ENCODE measurements around the gene MAGI1. TPM values are rescaled to one million over a fixed set of nuclear protein-coding genes. Genes with fewer than 3 reads are reported as not detected.

MAGI1 gene
- total RNA-seq, 1 donor from 2014 or later = 47.1 TPM

DNA sequence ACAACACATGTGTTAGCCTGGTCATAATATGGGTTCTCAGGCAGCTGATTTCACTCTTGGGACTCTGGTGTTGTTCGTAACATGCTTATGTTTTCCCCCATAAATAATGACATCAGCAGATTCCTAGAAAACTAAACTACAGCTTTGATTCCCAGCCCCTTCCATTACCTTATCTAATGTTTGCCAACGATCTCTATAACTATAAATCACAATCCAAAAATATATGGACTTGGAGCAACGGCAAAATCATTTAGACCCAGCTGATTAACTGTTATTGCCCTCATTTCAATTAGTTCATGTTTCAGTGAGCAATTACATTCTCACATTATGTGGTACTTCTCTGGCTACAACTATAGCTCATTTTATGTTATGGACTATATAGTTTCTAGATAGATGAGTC is 531.3 kb downstream of the MAGI1 start:
- H3K4me3 ChIP-seq = no peak overlapping the region
- TF ChIP-seq, protein P1, sequence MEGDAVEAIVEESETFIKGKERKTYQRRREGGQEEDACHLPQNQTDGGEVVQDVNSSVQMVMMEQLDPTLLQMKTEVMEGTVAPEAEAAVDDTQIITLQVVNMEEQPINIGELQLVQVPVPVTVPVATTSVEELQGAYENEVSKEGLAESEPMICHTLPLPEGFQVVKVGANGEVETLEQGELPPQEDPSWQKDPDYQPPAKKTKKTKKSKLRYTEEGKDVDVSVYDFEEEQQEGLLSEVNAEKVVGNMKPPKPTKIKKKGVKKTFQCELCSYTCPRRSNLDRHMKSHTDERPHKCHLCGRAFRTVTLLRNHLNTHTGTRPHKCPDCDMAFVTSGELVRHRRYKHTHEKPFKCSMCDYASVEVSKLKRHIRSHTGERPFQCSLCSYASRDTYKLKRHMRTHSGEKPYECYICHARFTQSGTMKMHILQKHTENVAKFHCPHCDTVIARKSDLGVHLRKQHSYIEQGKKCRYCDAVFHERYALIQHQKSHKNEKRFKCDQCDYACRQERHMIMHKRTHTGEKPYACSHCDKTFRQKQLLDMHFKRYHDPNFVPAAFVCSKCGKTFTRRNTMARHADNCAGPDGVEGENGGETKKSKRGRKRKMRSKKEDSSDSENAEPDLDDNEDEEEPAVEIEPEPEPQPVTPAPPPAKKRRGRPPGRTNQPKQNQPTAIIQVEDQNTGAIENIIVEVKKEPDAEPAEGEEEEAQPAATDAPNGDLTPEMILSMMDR (IDR thresholded peaks at IDR 0.05) = no peak
- TF ChIP-seq POLR2AphosphoS5 (IDR thresholded peaks at IDR 0.05; ENCODE audit: insufficient read depth in 1 of 2, low read depth in 1 of 2) (no peak), POLR2A (IDR thresholded peaks at IDR 0.05) (no peak)
- intact Hi-C loops (cut with DNase I) = no loop called here

DNA sequence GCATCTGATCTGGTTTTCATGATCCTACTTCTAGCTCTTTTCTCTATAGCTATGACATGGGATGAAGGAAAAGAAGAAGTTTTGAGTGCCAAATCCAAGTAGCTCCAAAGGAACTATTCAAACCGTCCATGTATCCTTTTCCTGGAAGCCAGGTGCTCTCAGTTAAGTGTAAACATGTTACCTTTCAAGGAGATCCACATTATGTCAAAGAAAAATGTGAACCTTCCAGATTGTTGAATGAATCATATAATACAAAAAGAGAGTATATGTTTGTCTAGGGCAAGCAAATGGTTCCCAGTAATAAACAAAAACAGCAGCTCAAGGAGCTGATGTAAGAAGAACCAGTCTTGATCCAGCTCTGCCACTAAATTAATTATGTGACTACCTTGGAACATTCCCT is 534.9 kb downstream of the MAGI1 start:
- H3K4me1 ChIP-seq = peaks cover 7% of the 10 kb centered on the region
- DNase-seq (ENCODE audit: extremely low spot score in 2 of 2) = no peak
- no peaks in the 10 kb centered on the region for H3K27me3 ChIP-seq
- TF ChIP-seq, protein P1 (IDR thresholded peaks at IDR 0.05) = no peak
- TF ChIP-seq POLR2AphosphoS5 (IDR thresholded peaks at IDR 0.05; ENCODE audit: insufficient read depth in 1 of 2, low read depth in 1 of 2) = no peak
- TF ChIP-seq POLR2A (IDR thresholded peaks at IDR 0.05) = no peak
- no peaks in the 10 kb centered on the region for H3K9me3 ChIP-seq
- no peak overlapping the region for H3K4me3 ChIP-seq
- no peak overlapping the region for H3K27ac ChIP-seq
- intact Hi-C loops (cut with DNase I) = no loop called here
- H3K36me3 ChIP-seq = no peaks in the 10 kb centered on the region

More for the DNA sequence above, 531.3 kb downstream of the MAGI1 start:
- peaks cover 7% of the 10 kb centered on the region for H3K4me1 ChIP-seq
- H3K9me3 ChIP-seq = no peaks in the 10 kb centered on the region
- no peaks in the 10 kb centered on the region for H3K36me3 ChIP-seq
- DNase-seq (ENCODE audit: extremely low spot score in 2 of 2) = no peak
- H3K27ac ChIP-seq = no peak overlapping the region
- H3K27me3 ChIP-seq = no peaks in the 10 kb centered on the region

DNA sequence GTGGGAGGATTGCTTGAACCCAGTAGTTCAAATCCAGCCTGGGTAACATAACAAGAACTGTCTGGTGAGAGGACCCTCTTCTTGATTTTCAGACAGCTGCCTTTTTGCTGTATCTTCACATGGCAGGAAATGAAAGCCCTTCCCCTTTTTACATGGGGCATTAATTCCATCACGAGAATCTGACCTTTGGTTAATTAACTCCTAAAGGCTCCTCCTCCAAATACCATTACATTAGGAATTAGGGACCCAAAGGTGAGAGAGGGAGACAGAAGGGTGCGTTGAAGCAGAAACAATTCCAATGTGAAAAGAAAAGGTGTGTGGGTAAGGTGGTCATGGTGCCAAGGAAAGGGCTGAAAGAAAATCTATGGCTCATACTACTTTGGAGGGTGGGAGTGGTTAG is 536.2 kb downstream of the MAGI1 start:
- intact Hi-C loops (cut with DNase I) = no loop called here
- Histone ChIP-seq H3K9me3 (no peaks in the 10 kb centered on the region), H3K36me3 (no peaks in the 10 kb centered on the region), H3K4me1 (peaks cover 7% of the 10 kb centered on the region), H3K27me3 (no peaks in the 10 kb centered on the region), H3K4me3 (no peak overlapping the region), H3K27ac (no peak overlapping the region)
- no peak for TF ChIP-seq POLR2AphosphoS5 (IDR thresholded peaks at IDR 0.05; ENCODE audit: insufficient read depth in 1 of 2, low read depth in 1 of 2)
- TF ChIP-seq, protein P1 (IDR thresholded peaks at IDR 0.05) = no peak
- no peak for DNase-seq (ENCODE audit: extremely low spot score in 2 of 2)

DNA sequence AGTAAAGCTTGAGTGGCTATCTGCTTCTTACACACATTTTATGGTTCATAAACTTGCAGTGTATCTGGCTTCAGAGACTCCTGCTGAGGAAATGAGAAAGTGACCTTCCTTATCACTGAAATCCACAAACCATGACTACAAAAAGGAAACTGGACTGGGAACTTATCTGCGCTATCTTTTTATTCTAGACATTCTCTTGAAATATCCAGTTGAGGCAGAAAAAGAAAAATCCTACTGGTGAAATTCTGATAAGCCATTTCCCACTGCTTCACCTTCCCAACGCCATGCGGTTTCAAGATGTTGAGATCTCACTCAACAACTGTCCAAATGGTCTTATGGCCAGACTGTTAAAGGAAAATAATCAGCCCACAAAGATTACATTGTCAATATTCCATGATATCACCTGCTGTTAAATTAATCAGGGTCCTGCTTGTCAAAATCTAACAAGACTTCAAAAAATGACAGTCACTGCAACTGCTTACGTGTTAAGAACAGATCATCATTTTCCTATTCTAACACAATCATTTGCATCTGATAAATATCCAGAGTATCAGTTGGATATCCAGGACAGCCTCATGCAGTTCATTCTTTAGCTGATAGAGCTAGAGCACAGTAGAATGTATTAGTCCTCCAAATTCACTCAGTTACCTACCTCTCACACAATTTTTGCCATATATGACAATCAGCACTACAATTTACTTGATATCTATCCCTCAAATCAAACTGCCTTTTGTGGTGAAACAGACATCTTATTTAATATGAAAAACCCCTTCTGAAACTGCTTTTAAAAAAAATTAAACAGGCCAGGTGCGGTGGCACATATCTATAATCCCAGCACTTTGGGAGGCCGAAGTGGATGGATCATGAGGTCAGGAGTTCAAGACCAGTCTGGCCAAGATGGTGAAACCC is 538.1 kb downstream of the MAGI1 start:
- H3K27me3 ChIP-seq = no peaks in the 10 kb centered on the region
- no peaks in the 10 kb centered on the region for H3K36me3 ChIP-seq
- H3K9me3 ChIP-seq = no peaks in the 10 kb centered on the region
- peaks cover 7% of the 10 kb centered on the region for H3K4me1 ChIP-seq
- H3K27ac ChIP-seq = no peak overlapping the region
- DNase-seq (ENCODE audit: extremely low spot score in 2 of 2) = no peak
- no peak overlapping the region for H3K4me3 ChIP-seq
- TF ChIP-seq, protein P1 (IDR thresholded peaks at IDR 0.05) = no peak
- no peak for TF ChIP-seq POLR2AphosphoS5 (IDR thresholded peaks at IDR 0.05; ENCODE audit: insufficient read depth in 1 of 2, low read depth in 1 of 2)
- TF ChIP-seq POLR2A (IDR thresholded peaks at IDR 0.05) = no peak
- intact Hi-C loops (cut with DNase I) = no loop called here

DNA sequence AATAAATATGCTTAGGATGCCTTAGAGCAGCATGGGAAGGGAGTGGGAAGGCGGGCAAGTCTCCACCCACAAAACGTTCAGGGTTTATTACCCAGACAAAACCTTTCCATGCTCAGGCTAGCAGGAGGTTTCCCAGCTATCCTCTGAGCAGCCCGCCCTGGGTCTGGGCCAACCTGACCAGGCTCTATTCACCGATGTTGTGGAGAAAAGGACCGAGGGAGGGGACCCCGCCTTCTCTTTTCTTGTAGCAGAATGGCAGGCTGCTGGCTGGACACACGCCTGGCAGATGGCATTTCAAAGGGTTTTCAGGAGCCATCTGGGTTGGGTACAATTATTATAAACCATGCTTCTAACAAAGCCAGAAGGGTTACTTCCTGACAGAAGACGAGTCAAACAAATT is 540.9 kb downstream of the MAGI1 start:
- no peak for TF ChIP-seq POLR2AphosphoS5 (IDR thresholded peaks at IDR 0.05; ENCODE audit: insufficient read depth in 1 of 2, low read depth in 1 of 2)
- TF ChIP-seq POLR2A (IDR thresholded peaks at IDR 0.05) = no peak
- TF ChIP-seq, protein P1 (IDR thresholded peaks at IDR 0.05) = no peak
- no peak for DNase-seq (ENCODE audit: extremely low spot score in 2 of 2)
- Histone ChIP-seq H3K27me3 (no peaks in the 10 kb centered on the region), H3K36me3 (no peaks in the 10 kb centered on the region), H3K4me3 (no peak overlapping the region), H3K4me1 (no peaks in the 10 kb centered on the region), H3K27ac (no peak overlapping the region), H3K9me3 (no peaks in the 10 kb centered on the region)
- intact Hi-C loops (cut with DNase I) = no loop called here

All from vagina (tissue), 2 donors.